Sigmoid colon (tissue), 7 donors: ENCODE data around the gene DCAF5. TPM values are rescaled to one million over a fixed set of nuclear protein-coding genes. Genes with fewer than 3 reads are reported as not detected.
A peak's percentile ranks its signal among the peaks of the same experiment; 100 is the strongest.

Experiments used
- DNase-seq: peaks from one replicate; pipeline ENCODE4 v3.0.0-alpha.2; 2019
- H3K27ac ChIP-seq, 4 donors: fragments of 200-600 bp; sonication (generic); one replicate each; pipeline ENCODE4 v1.5.1; 2016 to 2019; ENCODE audit warnings: mild to moderate bottlenecking in 1 of 4
- H3K27me3 ChIP-seq, 3 donors: fragments of 200-600 bp; sonication (generic); one replicate each; pipeline ENCODE4 v1.5.1; 2019; ENCODE audit warnings: mild to moderate bottlenecking in 1 of 3
- H3K36me3 ChIP-seq, 4 donors: fragments of 200-600 bp; sonication (generic); one replicate each; pipeline ENCODE4 v1.5.1; 2016 to 2019
- H3K4me1 ChIP-seq, 4 donors: fragments of 200-600 bp; sonication (generic); one replicate each; pipeline ENCODE4 v1.5.1; 2017 to 2019
- H3K4me3 ChIP-seq, 4 donors: fragments of 200-600 bp; sonication (generic); one replicate each; pipeline ENCODE4 v1.5.1; 2017 to 2019; ENCODE audit warnings: mild to moderate bottlenecking in 2 of 4, moderate library complexity in 1 of 4
- H3K9me3 ChIP-seq, 4 donors: fragments of 200-600 bp in 3 of 4; sonication (generic) in 3 of 4; one replicate each; pipeline versions ENCODE4 v1.5.1 to v1.6.1; 2013 to 2019
- CTCF ChIP-seq, 4 experiments: fragments of 450-650 bp in 3 of 4; fragments of 200-600 bp in 1 of 4; IDR thresholded peaks; one replicate each; pipeline ENCODE4 v1.5.1; 2016 to 2019; ENCODE audit warnings: antibody characterized with exemption in 4 of 4, mild to moderate bottlenecking in 3 of 4, moderate library complexity in 2 of 4
- EP300 ChIP-seq, 4 donors: sonication (generic); formaldehyde crosslinking; IDR thresholded peaks; one replicate each; pipeline ENCODE4 v1.6.1; 2017; ENCODE audit warnings: antibody characterized with exemption in 4 of 4
- POLR2A ChIP-seq, 2 donors: fragments of 450-650 bp; IDR thresholded peaks; one replicate each; pipeline ENCODE4 v1.6.1; 2016; ENCODE audit warnings: antibody characterized with exemption in 2 of 2, mild to moderate bottlenecking in 2 of 2, moderate library complexity in 2 of 2
- POLR2AphosphoS5 ChIP-seq, 4 donors: sonication (generic); formaldehyde crosslinking; IDR thresholded peaks; one replicate each; pipeline ENCODE4 v1.6.1; 2017; ENCODE audit warnings: antibody characterized with exemption in 4 of 4
- WGBS, 2 donors: extraction: QIAGEN DNeasy Blood & Tissue Kit; methylation state at CpG; one replicate each; pipeline ENCODE4 v1.1.7; 2013; 5-methylcytosine and 5-hydroxymethylcytosine counted together
- intact Hi-C: fragments of 100-400 bp; cut with DNase I; formaldehyde crosslinking; loops from one replicate; pipeline ENCODE4 v1.15.1; 2023
- polyA plus RNA-seq, 3 donors: library from polyadenylated mRNA; stranded (reverse); fragments of 200-250 nt; gene quantifications; one replicate each; pipeline ENCODE4 v1.2.3, GENCODE V29; 2013
- total RNA-seq, 4 donors: library from RNA; depleted of rRNA; stranded (reverse); fragments of >200 nt; gene quantifications; one replicate each; pipeline ENCODE4 v1.1.0, GENCODE V29; 2016
- donor health status: healthy with polysubstance abuse.
- donor health status: Bipolar disorder and iron deficiency.
- donor health status: healthy.

DCAF5 gene
- total and polyA plus RNA-seq, 7 donors: 13.2 to 56.8 (median 36.4) TPM

GRCh38 chr14:69097974-69098373, 54.9 kb downstream of the DCAF5 start:
- peaks cover 0 to 51% (median 41%) of the 10 kb centered on the region in 4 donors for H3K4me1 ChIP-seq

GRCh38 chr14:69096781-69097475, 56.0 kb downstream of the DCAF5 start:
- 74 to 75% methylated on average over 4 of the region's 4 CpGs for WGBS, 2 donors
- TF ChIP-seq POLR2AphosphoS5 (IDR thresholded peaks at IDR 0.05): peak in 1 of 4 donors; percentile 36
- no peak for TF ChIP-seq CTCF (IDR thresholded peaks at IDR 0.05)
- intact Hi-C loops: no loop called here
- Histone ChIP-seq H3K27ac (peak overlapping the region; percentile 7 to 86 (median 62)), H3K4me3 (no peak overlapping the region), H3K27me3 (no peaks in the 10 kb centered on the region), H3K9me3 (no peaks in the 10 kb centered on the region), H3K4me1 (peaks cover 0 to 56% (median 42%) of the 10 kb centered on the region in 4 donors), H3K36me3 (no peaks in the 10 kb centered on the region)
- no peak for DNase-seq

More at GRCh38 chr14:69097974-69098373, 54.9 kb downstream of the DCAF5 start:
- Histone ChIP-seq H3K36me3 (peaks cover 0 to 4% (median 0%) of the 10 kb centered on the region in 4 donors), H3K27ac (peak overlapping the region in 3 of 4 donors; percentile 18 to 86 (median 58)), H3K9me3 (no peaks in the 10 kb centered on the region), H3K27me3 (no peaks in the 10 kb centered on the region), H3K4me3 (no peak overlapping the region)
- DNase-seq: no peak
- intact Hi-C loops: no loop called here
- WGBS, 2 donors: 92 to 94% methylated on average over 2 of the region's 2 CpGs
- TF ChIP-seq POLR2A (IDR thresholded peaks at IDR 0.05): no peak
- no peak for TF ChIP-seq EP300 (IDR thresholded peaks at IDR 0.05)
- no peak for TF ChIP-seq CTCF (IDR thresholded peaks at IDR 0.05)
- TF ChIP-seq POLR2AphosphoS5 (IDR thresholded peaks at IDR 0.05): no peak

GRCh38 chr14:69096246-69096645, 56.7 kb downstream of the DCAF5 start:
- H3K9me3 ChIP-seq: no peaks in the 10 kb centered on the region
- H3K36me3 ChIP-seq: peaks cover 0 to 6% (median 4%) of the 10 kb centered on the region in 4 donors
- no peak for DNase-seq
- H3K27me3 ChIP-seq: no peaks in the 10 kb centered on the region
- H3K4me3 ChIP-seq: no peak overlapping the region
- intact Hi-C loops: no loop called here
- TF ChIP-seq POLR2AphosphoS5 (IDR thresholded peaks at IDR 0.05): no peak
- no peak for TF ChIP-seq EP300 (IDR thresholded peaks at IDR 0.05)
- TF ChIP-seq POLR2A (IDR thresholded peaks at IDR 0.05): no peak
- TF ChIP-seq CTCF (IDR thresholded peaks at IDR 0.05): no peak
- H3K4me1 ChIP-seq: peaks cover 0 to 57% (median 43%) of the 10 kb centered on the region in 4 donors
- H3K27ac ChIP-seq: peak overlapping the region; percentile 29 to 86 (median 62)
- WGBS, 2 donors: 96% methylated on average over 4 of the region's 4 CpGs

GRCh38 chr14:69094481-69094880, 58.4 kb downstream of the DCAF5 start:
- H3K27ac ChIP-seq: peak overlapping the region; percentile 55 to 88 (median 77)
- H3K9me3 ChIP-seq: no peaks in the 10 kb centered on the region
- DNase-seq: no peak
- intact Hi-C loops: no loop called here
- no peaks in the 10 kb centered on the region for H3K27me3 ChIP-seq
- peaks cover 0 to 15% (median 5%) of the 10 kb centered on the region in 4 donors for H3K36me3 ChIP-seq
- WGBS, 2 donors: 94 to 95% methylated on average over 1 of the region's 1 CpG
- no peak overlapping the region for H3K4me3 ChIP-seq
- TF ChIP-seq POLR2AphosphoS5 (IDR thresholded peaks at IDR 0.05) (no peak), CTCF (IDR thresholded peaks at IDR 0.05) (no peak), POLR2A (IDR thresholded peaks at IDR 0.05) (no peak), EP300 (IDR thresholded peaks at IDR 0.05) (no peak)
- peaks cover 0 to 67% (median 54%) of the 10 kb centered on the region in 4 donors for H3K4me1 ChIP-seq
